Measurements from ENCODE around the gene DSE.

The DSE gene

DNA sequence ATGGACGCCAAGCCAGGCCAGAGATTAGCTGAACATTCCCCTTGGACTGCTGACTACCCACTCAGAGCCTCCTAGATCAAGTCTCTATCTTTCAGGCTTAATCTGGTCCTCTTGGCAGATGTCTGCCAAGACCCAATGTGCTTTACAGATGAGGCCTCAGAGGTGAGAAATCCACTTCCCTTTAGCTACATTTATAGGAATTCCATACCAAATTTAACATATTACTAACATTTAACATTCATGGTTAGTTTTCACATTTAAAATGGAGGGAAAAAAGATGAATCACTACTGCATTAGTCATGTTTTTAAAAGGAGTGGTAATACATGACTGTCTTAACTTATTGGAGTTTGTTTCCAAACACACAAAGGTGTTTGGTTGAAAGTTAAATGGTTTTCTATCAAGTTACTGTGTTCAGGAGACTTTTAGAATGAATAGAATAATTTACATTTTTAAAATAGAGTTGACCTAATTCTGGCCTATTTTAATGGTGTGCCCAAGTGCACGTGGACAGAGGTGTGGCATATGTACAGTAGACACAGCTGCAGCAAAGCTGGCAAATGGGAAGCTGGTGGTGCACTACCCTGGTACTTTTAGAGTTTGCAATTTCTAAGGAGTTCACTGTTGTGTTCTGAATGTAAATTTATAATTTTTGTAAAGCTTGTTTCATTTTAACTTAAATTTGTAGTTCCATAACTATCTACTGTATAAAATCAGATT lies 48.5 kb downstream of the DSE start:
- DNase-seq: no peak

GRCh38 chr6:116420341-116420740 lies 49.6 kb downstream of the DSE start:
- no peak for DNase-seq

- no peak for DNase-seq
Observed at GRCh38 chr6:116422238-116422637, 51.5 kb downstream of the DSE start.

DNA sequence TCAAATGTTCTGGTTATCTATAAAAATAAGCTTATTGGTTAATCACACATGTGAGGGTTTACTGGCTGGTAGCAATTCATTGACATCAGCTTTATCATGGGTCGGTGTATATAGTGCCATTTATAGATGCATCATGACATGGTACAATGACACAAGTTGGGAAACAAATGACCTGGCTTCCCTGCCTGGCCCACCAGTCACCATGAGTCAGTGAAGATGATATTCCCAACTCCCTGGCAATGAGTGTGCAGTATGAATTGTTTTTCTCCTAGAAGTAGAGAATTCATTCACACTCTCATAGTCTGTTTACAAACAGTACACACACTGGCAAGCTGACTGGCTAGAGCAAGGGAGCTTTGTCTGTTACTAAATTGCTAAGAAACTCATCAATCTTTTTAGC lies 53.3 kb downstream of the DSE start:
- DNase-seq: no peak

DNA sequence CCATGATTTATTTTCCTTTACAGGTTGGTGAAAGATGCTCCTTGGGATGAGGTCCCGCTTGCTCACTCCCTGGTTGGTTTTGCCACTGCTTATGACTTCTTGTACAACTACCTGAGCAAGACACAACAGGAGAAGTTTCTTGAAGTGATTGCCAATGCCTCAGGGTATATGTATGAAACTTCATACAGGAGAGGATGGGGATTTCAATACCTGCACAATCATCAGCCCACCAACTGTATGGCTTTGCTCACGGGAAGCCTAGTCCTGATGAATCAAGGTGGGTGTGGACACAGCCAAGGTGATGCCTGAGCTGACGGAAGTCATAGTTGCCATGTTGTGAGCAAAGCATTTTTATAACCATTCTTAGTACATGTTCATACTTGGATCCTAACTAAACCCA lies 55.8 kb downstream of the DSE start:
- DNase-seq: no peak

DNA sequence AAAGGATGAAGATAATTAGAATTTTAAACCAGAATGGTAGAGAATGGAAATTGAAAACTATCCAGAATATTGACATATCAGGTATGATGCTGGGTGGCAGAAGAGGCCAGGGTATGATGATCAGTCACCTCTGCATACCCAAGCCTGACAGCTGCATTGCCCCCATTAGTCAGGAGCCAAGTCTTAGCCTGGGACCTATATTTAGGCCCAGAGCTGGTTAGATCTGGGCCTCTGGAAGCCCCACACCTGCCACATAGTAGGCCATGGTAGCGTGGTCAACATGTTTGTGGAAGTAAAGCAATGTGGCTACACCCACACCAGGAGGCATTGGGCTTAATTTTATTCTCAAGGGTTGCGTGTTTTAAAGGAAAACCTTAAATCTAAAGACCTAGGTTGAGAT lies 58.4 kb downstream of the DSE start:
- no peak for DNase-seq

- no peak for DNase-seq
Observed at GRCh38 chr6:116430860-116431259, 60.1 kb downstream of the DSE start.

DNA sequence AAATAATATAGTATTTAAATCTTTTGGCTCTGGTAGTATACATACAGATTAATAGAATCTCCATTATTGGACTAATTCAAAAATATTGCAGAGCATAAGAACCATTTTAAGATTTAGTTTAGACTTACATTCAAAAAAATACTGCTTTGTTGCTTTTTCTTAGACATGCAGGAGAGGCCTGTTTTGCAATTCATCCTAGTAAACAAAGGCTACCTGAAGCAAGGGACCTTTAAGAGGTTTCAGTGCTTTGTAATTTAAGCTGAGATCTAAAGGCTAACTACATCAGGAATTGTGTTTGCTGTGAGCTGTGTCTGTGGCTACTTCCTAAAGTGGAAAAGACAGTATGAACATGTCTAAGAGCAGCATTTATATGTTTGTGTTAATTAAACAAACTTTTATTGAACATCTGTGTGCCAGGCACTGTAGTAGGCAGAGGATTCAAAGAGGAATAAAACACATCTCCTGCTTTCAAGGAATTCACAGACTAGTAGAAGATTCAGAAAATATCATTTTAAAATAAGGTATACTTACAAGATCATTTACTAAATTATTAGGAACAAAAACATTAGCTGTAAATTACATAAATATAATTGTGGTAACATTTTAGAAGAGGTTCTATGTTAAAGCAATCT lies 61.3 kb downstream of the DSE start:
- no peak for DNase-seq

DNA sequence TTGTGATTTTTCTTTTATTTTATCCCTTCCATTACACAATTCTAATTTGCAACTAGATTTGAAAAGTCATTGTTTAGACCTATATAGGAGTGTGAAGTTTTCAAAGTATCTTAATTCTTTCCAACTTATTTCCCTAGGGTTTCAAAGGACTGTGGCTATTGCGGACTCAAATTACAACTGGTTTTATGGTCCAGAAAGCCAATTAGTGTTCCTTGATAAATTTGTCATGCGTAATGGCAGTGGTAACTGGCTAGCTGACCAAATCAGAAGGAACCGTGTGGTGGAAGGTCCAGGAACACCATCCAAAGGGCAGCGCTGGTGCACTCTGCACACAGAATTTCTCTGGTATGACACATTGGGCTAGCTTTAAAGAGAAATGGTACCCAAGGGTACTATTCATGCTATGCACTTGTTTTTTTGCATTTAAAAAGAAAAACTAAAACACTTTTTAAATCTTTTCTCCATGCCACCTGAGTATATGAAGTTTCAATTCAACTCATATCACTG lies 62.5 kb downstream of the DSE start:
- no peak for DNase-seq

GRCh38 chr6:116434056-116434725 lies 63.4 kb downstream of the DSE start:
- DNase-seq: no peak

- DNase-seq: no peak
Observed at GRCh38 chr6:116436586-116436985, 65.8 kb downstream of the DSE start.

- DNase-seq: no peak
Observed at GRCh38 chr6:116437656-116438055, 66.9 kb downstream of the DSE start.

DNA sequence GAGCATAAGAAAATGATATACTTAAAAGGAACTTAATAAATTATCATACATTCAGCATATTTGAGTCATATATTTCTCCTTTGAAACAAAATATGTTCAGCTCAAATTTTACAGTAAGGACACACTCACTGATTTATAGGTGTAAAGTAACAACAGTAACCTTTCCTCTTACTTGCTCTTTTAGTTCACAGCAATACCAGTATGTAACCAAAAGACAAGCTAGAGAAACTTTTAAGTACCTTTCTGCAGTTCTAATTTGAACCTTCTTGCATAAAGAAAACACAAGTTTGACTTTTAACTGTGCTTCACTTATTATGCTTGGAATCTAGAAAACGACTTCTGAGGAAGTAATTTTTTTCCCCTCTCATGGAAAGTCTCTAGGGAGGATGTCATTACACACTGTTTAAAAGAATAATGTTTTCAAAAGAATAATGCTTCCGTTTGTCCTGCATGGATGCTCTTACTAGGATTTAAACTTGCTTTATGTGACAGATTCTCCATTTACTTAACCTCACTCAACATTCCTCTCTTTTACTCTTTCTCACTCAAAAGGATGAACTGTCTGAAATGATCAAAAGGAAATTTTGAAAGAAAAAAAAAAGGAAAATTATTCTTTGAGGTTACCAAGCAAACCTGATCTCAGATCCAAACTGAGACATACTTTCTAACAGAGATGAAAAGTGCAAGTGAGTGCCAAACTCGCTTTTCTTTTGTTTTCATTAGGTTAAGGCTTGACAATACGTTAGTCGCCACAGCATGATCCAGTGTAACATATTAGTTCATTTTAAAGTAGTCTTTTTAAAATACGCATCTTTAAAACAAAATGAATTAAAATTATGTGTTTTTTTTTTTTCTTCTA lies 68.1 kb downstream of the DSE start:
- DNase-seq: no peak

DNA sequence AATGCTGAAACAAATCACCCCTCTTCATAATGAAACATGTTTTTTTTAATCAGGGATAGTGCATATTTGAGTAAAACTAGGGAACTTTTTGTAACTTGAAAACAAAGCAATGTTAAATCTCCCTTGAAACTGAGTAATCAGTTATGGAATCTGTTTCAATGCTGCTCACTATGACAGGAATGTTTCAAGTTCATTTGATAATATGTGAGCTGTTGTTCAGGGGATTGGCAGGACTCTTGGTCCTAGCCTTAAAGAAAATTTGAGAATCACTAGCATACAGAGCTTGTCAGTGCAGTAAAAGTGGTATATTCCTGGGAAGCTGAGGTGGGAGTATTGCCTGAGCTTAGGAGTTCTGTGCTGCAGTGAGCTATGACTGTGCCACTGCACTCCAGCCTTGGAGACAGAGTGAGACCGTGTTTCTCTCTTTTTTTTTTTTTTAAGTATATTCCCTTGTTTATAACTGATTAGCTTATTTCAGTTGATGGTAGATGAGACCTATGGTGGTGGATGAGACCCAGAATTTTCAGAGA lies 68.8 kb downstream of the DSE start:
- no peak for DNase-seq

GRCh38 chr6:116443105-116443504 lies 72.4 kb downstream of the DSE start:
- no peak for DNase-seq

DNA sequence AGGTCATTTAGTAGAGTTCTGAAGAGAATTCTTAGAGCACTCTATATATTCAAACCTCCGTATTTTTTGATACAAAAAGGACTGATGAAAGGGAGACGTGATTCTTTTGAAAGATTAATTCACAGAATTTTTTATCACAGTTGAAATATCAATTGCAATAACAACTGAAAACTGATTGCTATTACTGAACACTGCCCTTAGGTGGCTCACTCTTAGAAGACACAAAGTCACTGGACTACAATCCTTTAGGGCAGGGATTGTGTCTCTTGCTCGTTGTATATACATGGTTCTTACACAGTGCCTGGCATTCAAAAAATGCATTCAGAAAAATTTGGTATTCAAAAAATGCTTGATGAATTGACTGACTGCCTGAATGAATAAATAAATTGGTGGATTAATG lies 73.3 kb downstream of the DSE start:
- DNase-seq: no peak

DNA sequence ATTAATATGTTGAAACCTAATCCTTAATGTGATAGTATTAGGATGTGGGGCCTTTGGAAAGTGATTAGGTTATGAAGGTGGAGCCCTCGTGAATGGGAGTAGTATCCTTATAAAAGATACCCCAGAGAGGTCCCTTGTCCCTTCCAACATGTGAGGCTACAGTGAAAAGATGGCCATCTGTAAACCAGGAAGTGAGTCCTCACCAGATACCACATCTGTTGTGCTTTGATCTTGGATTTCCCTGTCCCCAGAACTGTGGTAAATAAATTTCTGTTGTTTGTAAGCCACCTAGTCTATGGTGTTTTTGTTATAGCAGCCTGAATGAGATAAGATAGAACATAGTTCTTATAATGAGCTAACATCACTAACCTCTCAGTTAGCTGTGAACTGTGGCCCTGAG lies 73.8 kb downstream of the DSE start:
- DNase-seq: no peak

DNA sequence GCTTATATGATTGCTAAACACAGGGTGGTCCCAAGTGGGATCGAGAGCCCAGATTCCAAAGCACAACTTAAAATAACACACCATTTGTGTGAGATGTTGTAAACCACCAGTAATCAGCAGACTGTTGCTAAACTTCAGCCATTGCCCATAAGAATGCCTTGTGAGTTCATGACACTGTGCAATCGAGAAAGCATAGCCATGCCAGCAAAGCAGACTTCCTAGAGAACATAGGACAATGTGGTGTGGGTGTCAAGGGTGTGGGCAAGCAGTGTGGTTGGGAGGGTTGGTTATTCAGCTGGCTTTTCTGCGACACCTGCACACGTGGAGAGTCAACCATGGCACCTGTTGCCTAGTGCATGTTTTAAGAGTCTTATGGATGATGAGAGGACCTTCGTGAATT lies 74.4 kb downstream of the DSE start:
- no peak for DNase-seq

GRCh38 chr6:116446399-116446798 lies 75.7 kb downstream of the DSE start:
- no peak for DNase-seq

DNA sequence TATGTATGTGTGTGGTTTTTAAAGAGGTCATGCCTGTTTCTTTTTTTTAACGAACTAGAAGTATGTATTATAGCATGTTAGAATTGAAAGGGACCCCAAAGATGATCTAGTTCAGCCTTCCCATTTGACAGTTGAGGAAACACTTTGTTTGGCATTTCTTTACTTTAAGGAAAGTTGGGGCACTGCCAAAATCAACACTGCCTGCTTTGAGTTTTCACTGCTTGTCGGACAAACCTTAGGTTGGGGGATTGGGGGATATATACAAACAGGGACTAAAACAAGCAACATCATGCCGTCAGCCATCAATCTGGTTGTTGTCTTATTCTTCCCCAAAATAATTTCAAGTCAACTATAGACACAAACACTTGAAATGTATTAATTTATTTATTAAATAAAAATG lies 76.3 kb downstream of the DSE start:
- no peak for DNase-seq

GRCh38 chr6:116447496-116448011 lies 76.8 kb downstream of the DSE start:
- DNase-seq: no peak

DNA sequence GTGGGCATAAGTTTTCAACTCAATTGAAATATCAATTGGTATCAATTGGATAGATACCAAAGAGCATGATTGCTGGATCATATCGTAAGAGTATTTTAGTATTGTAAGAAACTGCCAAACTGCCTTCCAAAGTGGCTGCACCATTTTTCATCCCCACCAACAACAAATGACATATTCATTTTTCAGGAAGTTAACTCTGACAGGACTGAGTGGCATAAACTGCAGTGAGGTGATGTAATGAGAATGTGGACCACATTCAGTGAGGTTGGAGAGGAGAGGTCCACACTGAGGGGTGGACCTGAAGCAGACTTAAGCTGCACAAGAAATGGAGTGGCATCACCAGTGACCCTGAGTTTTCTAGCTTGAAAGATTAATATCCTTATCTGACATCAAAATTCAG lies 78.8 kb downstream of the DSE start:
- DNase-seq: no peak
